HG03196 (cell line): ENCODE results near the gene GLT1D1.

ENCODE experiments used
- ATAC-seq: cut with Tn5 transposase; IDR thresholded peaks from one replicate; pipeline ENCODE4 v1.9.1; 2021; ENCODE audit not compliant: unreplicated experiment

Gene GLT1D1

GRCh38 chr12:128853600-128854197, 421 bp downstream of the GLT1D1 start:
- ATAC-seq: no peak

DNA sequence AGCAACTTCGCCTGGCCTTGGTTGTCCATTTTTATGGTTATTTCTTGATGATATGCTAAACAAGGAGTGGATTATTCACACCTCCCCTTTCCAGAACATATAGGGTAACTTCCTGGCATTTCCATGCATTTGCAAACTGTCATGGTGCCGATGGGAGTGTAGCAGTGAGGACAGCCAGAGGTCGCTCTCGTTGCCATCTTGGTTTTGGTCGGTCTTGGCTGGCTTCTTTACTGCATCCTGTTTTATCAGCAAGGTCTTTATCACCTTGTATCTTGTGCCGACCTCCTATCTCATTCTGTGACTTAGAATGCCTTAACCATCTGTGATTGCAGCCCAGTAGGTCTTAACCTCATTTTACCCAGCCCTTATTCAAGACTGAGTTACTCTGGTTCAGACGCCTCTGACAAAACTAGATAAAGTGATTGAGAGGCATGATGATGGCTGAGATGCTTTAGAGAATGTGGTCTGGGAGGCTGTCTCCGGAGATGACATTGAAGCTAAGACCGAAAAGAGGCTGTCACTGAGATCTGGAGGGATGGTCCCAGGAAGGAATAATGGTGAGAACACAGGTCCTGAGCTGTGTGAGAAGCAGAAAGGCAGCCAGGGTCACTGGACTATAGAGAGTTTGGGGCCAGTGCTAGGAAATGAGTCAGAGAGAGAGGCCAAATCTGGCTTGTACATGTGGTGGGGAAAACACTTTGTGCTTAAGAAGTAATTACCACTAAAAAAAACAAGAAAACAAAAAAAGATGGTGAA, 2.9 kb downstream of the GLT1D1 start:
- ATAC-seq: no peak

- no peak for ATAC-seq
Measured at GRCh38 chr12:128856791-128857078, 3.5 kb downstream of the GLT1D1 start.

DNA sequence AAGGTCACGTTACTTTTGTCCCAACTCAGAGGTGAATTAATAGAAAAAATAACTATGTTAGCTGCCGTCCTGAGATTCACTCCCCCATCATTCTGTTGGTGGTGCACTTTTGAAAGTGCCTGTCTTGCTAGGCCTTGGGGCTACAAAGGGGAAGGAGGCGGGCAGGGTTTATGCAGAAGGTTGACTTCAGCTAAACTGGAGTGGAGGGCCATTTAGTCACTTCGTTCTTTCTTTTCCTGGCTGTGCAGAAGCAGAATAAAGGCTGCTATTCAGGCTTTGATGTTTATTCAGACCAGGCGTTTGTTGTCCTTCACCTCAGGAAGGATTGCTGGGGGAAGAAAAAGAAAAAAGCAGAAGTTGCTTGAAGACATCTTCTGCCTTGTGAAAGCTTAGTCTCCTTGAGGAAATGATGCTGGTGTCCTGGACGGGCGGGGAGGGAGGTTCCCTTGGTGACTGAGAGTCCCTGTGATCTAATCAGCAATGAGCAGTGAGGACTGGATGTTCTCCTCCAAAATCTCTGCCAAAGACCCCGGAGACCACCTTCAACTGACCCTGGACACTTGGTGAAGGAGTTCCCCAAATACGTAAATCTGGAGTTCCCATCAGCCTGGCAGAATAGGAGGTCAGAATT, 4.0 kb downstream of the GLT1D1 start:
- ATAC-seq: no peak

DNA sequence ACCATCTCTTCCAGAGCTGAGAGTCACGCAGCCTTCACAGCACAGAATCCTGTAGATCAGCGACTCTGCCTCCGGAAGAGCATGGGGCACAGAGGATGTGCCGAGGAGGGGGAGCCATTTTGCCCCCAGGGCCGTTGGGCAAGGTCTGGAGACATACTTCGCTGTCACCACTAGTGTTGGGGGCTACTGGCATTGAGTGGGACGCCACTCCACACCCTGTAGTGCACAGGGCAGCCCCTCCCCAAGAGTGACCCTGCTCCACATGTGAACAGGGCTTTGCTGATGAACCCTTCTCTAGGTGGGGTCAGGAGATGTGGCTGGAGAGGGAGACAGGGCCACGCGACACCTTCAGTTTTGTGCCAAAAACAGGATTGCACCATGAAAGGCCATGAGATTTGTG, 6.0 kb downstream of the GLT1D1 start:
- ATAC-seq: no peak

DNA sequence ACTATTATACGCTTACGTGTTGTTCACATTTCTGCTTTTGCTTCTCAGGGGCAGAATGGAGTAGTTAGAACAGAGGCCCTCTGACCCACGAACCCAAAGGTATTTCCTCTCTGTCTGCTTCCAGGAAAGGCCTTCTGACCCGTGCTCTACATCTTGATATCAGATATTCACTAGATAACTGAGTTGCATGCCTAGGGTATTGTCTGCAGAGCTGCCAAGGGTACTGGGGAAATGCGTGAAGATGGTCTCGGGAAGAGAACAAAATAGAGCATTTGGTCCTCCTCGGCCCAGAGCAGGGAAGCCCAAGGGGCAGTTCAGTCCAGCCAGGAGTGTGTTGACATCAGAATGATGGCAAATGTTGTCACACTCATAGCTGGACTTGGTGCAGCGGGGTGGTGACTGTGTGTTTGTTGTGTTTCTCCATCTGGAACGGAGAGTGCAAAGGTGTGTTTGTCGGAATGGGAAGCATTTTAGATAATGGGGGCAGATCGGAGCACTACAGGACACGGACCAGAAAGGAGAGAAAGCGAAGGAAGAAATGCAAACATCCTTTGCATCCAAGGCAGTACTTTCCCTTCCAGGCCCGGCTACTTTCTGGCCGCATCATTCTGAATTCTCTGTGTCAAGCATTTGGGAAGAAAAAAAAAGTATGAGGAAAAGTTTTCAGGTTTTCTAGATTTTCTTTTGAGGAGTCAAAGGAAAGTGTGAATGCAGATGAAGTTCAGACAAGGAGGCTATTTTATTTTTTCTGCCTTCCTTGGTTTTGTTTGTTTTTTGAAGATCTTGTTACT, 8.1 kb downstream of the GLT1D1 start:
- no peak for ATAC-seq

- ATAC-seq: no peak
Measured at GRCh38 chr12:128863957-128864356, 10.7 kb downstream of the GLT1D1 start.

DNA sequence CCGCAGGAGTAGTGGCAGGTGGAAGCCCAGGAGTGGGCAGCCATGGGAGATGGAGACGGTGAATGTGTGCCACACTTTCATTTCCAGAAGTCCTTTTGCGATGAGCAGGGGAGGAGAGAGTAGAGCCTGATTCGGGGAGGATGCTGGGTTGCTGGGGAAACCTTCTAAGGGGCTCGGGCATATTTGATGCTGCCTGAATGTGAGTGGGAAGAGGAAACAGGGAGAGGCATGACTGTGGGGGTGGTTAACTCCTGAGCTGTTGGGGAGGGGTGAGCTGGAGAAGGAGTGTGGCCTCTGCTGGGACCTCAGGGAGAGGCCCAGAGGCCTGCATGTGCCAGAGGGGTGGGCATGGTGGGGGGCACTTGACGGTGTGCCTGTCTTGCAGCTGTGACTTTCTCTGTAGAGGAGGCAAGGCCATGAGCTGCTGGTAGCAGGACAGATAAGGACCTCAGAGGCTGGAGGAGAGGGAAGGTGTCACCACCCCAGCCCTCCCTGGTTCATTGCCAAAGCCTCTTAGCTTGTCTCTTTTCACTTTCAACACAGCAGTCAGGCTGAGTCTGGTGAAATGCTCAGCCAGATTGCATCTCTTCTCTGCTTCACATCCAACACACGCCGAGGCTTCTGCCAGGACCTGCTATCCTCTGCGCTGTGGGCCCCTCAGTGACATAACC, 11.4 kb downstream of the GLT1D1 start:
- no peak for ATAC-seq

GRCh38 chr12:128867466-128867865, 14.2 kb downstream of the GLT1D1 start:
- no peak for ATAC-seq

DNA sequence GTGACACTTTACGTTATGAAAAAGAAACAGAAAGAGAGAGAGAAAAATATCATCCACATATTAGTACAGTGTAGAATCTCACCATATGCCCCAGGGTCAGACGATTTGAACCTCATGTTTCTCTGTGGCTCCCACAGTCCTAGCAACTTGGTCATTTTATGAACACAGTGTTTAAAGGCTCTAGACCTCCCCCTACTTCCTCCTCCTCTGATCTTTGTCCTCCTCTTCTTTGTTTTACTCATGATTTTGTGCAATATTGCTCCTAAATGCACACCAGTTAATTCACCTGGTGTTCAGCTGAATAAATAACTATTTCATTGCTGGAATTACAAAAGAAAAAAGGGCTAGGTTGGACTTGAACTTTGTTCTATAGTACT, 18.2 kb downstream of the GLT1D1 start:
- ATAC-seq: no peak

- no peak for ATAC-seq
Measured at GRCh38 chr12:128872303-128872702, 19.0 kb downstream of the GLT1D1 start.

GRCh38 chr12:128876559-128876958, 23.3 kb downstream of the GLT1D1 start:
- no peak for ATAC-seq

DNA sequence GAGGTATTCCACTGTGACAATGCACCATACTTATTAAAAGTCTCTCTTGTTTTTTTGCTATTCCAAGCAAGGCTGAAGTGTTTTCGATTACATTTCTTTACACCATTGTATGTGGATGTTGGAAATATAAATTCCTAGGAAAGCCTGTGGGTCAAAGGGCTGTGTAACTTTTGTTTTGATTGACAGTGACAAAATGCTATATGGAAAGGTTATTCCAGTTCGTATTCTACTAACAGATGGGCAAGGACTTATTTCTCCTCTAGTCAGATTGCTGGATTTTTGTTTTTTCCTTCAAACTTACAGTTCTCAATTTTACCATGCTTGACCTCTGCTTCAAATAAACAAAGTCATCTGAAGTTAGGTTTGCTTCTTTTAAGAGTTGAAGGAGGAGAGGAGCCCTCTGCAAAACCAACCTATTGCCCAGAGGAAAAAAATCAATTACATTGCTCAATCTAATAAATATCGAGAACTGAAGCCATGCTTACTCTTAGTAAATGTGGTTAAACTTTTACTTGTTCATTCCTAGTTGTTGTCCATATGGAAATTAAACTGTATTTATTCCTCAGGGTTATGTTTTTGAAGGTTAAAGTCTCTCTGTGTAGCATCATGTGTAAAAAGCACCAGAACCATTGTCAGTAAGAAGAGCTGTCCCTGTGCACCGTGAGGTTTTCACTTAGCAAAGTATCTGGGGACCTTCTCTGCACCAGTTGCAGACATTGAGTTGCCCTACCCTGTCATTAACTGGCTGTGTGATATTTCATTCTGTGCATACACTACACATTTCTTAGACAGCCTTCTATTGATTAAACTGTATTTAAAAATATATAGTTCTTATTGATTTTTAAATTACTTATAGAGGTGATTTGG, 26.9 kb downstream of the GLT1D1 start:
- no peak for ATAC-seq

GRCh38 chr12:128891856-128892255, 38.6 kb downstream of the GLT1D1 start:
- ATAC-seq: no peak

DNA sequence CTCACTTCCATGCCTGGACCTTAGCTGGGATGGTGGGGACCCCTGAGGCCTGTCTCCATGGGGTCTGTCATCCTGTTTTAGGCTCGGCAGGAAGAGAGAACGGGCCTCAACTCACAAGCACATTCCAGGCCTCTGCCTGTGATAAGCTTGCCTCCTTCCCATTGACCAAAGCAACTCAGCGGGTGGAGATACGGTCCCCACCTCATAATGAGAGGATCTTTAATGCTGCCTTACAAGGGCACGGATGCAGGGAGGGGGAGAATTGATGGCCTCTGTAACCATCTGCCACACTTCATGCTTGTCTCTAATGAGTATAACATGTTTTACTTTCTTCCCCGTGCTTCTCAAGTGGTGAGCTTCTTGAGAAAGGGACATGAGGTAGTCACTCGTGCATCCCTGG, 50.0 kb downstream of the GLT1D1 start:
- ATAC-seq: no peak

DNA sequence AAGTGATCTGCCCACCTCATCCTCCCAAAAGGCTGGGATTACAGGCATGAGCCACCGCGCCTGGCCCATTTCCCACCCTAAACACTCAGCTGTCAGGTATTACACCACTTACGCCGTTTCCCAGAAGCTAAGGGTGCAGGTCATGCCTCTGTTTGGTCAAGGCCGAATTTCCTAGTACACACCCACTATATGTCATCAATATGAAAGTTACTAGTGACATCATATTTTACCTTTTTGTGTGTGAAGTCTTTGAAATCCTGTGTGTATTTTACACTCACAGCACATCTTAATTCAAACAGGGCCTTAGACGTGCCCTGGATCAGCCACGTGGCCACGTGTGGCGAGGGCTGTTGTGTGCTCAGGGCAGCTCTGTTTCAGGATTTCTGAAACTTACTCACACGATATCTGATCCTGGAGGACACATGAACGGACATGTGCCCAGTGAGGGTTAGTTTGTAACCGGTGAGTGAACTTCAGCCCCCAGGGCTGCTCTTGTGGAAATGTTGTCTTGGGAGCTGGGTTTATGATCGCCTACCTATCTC, 51.8 kb downstream of the GLT1D1 start:
- ATAC-seq: no peak

DNA sequence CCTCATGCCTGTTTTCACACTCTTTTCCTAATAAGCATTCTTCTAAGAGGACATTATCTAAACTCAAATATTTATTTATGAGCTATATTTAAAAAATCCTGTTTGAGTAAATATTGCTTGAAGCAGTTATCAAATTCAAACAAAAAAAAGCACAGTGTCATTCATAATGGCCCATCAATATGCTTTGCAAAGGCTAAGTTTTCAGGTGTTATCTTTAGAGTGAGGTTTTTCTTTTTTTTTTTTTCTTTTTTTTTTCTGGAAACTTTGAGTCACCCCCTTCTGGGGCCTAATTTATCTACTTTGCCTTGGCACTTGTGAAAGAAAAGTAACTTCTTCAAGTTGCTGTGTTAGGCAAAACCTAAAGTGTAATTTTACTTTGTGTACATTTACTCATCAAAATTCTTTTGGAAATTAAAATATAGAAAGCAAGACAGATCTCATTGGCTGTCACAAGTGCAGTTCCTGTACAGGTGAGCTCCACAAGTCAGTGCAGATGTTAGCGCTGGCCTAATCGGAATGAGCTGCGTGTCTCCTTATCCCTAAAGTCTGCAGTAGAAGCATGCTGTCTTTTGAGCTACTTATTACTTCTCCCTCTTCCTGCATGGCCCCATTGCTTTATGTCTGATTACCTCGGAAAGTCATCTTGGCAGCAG, 53.3 kb downstream of the GLT1D1 start:
- ATAC-seq: no peak

- no peak for ATAC-seq
Measured at GRCh38 chr12:128908254-128908653, 55.0 kb downstream of the GLT1D1 start.

GRCh38 chr12:128909653-128910052, 56.4 kb downstream of the GLT1D1 start:
- ATAC-seq: no peak

- no peak for ATAC-seq
Measured at GRCh38 chr12:128910629-128911028, 57.4 kb downstream of the GLT1D1 start.
